ENCODE data around the gene SLC15A4. TPM values are rescaled to one million over a fixed set of nuclear protein-coding genes. Genes with fewer than 3 reads are reported as not detected.

The SLC15A4 gene
- total and polyA plus RNA-seq, 2 donors (not counting 1 experiment from before 2014, with no cell fraction given), result 35.8 to 36.3 TPM

GRCh38 chr12:128801879-128802391 is 21.8 kb downstream of the SLC15A4 start:
- DNase-seq (ENCODE audit: low read depth in 2 of 2), result peak in 1 of 2 donors; percentile 80
- peaks cover 14% of the 10 kb centered on the region for H3K79me2 ChIP-seq (ENCODE audit: control insufficient read depth, insufficient read depth, low read length)
- H3K9ac ChIP-seq (ENCODE audit: insufficient read depth, low read length), result no peak overlapping the region
- H3K4me2 ChIP-seq (ENCODE audit: extremely low read depth, insufficient read depth, low read length), result no peak overlapping the region
- H3K4me3 ChIP-seq (replicated peaks in 1 of 4; ENCODE audit: control extremely low read depth in 1 of 4, insufficient read depth in 1 of 4, low read depth in 3 of 4, low read length in 4 of 4), result no peak overlapping the region
- peak overlapping the region; percentile 4 for H3K27ac ChIP-seq (ENCODE audit: insufficient read depth, low read length)
- peaks cover 4% of the 10 kb centered on the region for H3K4me1 ChIP-seq (ENCODE audit: control insufficient read depth, extremely low read depth, insufficient read depth, low read length)
- H4K20me1 ChIP-seq (ENCODE audit: control insufficient read depth, extremely low read depth, insufficient read depth, low read length), result no peaks in the 10 kb centered on the region
- TF ChIP-seq CTCF (conservative IDR thresholded peaks at IDR 0.05 in 1 of 2, IDR thresholded peaks at IDR 0.05 in 1 of 2; ENCODE audit: low read depth in 1 of 2, low read length in 2 of 2) (no peak), EZH2 (IDR thresholded peaks at IDR 0.05; ENCODE audit: low read length, missing control alignments) (no peak)
- no peaks in the 10 kb centered on the region for H3K9me3 ChIP-seq (ENCODE audit: control insufficient read depth, insufficient read depth, low read depth, low read length)
- no peak overlapping the region for H2AFZ ChIP-seq (ENCODE audit: low read length)
- H3K36me3 ChIP-seq (ENCODE audit: control insufficient read depth, insufficient read depth, low read length), result peaks cover 12% of the 10 kb centered on the region
- no peaks in the 10 kb centered on the region for H3K27me3 ChIP-seq (ENCODE audit: control insufficient read depth, insufficient read depth, low read length)

- Histone ChIP-seq H3K36me3 (ENCODE audit: control insufficient read depth, insufficient read depth, low read length) (peaks cover 13% of the 10 kb centered on the region), H3K79me2 (ENCODE audit: control insufficient read depth, insufficient read depth, low read length) (peaks cover 14% of the 10 kb centered on the region)
- no peak for TF ChIP-seq CTCF (conservative IDR thresholded peaks at IDR 0.05 in 1 of 2, IDR thresholded peaks at IDR 0.05 in 1 of 2; ENCODE audit: low read depth in 1 of 2, low read length in 2 of 2)
- TF ChIP-seq EZH2 (IDR thresholded peaks at IDR 0.05; ENCODE audit: low read length, missing control alignments), result no peak
Observed at GRCh38 chr12:128800606-128801005, 23.2 kb downstream of the SLC15A4 start.

DNA sequence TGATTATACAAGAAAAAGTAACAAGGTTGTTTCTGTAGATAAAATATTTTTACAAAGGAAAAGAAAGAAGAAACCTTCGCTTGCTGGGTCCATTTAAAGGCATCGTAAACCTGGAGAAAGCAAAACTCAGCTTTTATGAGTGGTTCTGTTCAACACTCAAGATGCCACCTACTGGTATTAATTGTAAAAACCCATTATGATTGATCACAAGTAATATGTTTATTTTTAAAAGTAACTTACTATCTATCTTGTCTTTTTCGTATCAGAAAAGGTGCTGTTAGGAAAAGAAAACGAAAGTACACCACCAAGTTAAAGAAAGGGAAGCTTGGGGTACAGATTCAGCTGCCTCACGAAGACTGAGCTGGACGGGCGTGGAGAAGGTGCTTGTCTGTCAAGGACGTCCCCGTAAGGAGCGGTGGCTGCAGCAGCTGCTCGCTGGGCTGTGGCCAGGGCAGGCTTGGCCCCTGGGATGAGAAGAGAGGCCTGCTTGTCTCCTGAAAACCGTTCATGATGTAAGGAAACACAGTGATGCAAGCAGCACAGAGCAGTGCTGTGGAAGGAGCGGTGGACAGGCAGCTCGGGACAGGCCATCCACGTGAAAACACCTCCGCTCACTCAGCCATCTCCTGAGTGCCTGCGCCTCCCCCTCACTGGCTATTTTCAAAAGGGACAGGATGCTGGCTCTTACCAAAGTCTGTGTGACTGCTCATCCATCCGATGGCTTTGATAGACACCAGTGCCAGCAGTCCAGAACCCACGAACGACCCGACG is 25.0 kb downstream of the SLC15A4 start:
- Histone ChIP-seq H3K4me1 (ENCODE audit: control insufficient read depth, extremely low read depth, insufficient read depth, low read length) (peaks cover 4% of the 10 kb centered on the region), H3K9me3 (ENCODE audit: control insufficient read depth, insufficient read depth, low read depth, low read length) (no peaks in the 10 kb centered on the region), H2AFZ (ENCODE audit: low read length) (no peak overlapping the region), H3K4me2 (ENCODE audit: extremely low read depth, insufficient read depth, low read length) (no peak overlapping the region), H3K27me3 (ENCODE audit: control insufficient read depth, insufficient read depth, low read length) (no peaks in the 10 kb centered on the region), H3K36me3 (ENCODE audit: control insufficient read depth, insufficient read depth, low read length) (peaks cover 17% of the 10 kb centered on the region), H3K9ac (ENCODE audit: insufficient read depth, low read length) (no peak overlapping the region), H3K4me3 (replicated peaks in 1 of 4; ENCODE audit: control extremely low read depth in 1 of 4, insufficient read depth in 1 of 4, low read depth in 3 of 4, low read length in 4 of 4) (no peak overlapping the region), H3K79me2 (ENCODE audit: control insufficient read depth, insufficient read depth, low read length) (peaks cover 13% of the 10 kb centered on the region), H4K20me1 (ENCODE audit: control insufficient read depth, extremely low read depth, insufficient read depth, low read length) (no peaks in the 10 kb centered on the region), H3K27ac (ENCODE audit: insufficient read depth, low read length) (no peak overlapping the region)
- TF ChIP-seq EZH2 (IDR thresholded peaks at IDR 0.05; ENCODE audit: low read length, missing control alignments) (no peak), CTCF (conservative IDR thresholded peaks at IDR 0.05 in 1 of 2, IDR thresholded peaks at IDR 0.05 in 1 of 2; ENCODE audit: low read depth in 1 of 2, low read length in 2 of 2) (no peak)
- DNase-seq (ENCODE audit: low read depth in 2 of 2), result no peak

More at GRCh38 chr12:128800606-128801005, 23.2 kb downstream of the SLC15A4 start:
- Histone ChIP-seq H3K27me3 (ENCODE audit: control insufficient read depth, insufficient read depth, low read length) (no peaks in the 10 kb centered on the region), H3K9me3 (ENCODE audit: control insufficient read depth, insufficient read depth, low read depth, low read length) (no peaks in the 10 kb centered on the region), H3K9ac (ENCODE audit: insufficient read depth, low read length) (no peak overlapping the region), H3K4me2 (ENCODE audit: extremely low read depth, insufficient read depth, low read length) (no peak overlapping the region), H3K27ac (ENCODE audit: insufficient read depth, low read length) (no peak overlapping the region), H2AFZ (ENCODE audit: low read length) (no peak overlapping the region), H4K20me1 (ENCODE audit: control insufficient read depth, extremely low read depth, insufficient read depth, low read length) (no peaks in the 10 kb centered on the region), H3K4me1 (ENCODE audit: control insufficient read depth, extremely low read depth, insufficient read depth, low read length) (peaks cover 4% of the 10 kb centered on the region), H3K4me3 (replicated peaks in 1 of 4; ENCODE audit: control extremely low read depth in 1 of 4, insufficient read depth in 1 of 4, low read depth in 3 of 4, low read length in 4 of 4) (no peak overlapping the region)
- DNase-seq (ENCODE audit: low read depth in 2 of 2), result peak in 1 of 2 donors; percentile 38

All from fibroblast of lung (primary cell).